ENCODE measurements around the gene ZBTB17. TPM values are rescaled to one million over a fixed set of nuclear protein-coding genes. Genes with fewer than 3 reads are reported as not detected.
A peak's percentile ranks its signal among the peaks of the same experiment; 100 is the strongest.

ZBTB17 gene
- total and polyA plus RNA-seq, 9 of the 15 experiments (the other 6 are each of a cell fraction or from before 2014, with no cell fraction given) = 1.1 to 53.4 (median 29.6) TPM

DNA sequence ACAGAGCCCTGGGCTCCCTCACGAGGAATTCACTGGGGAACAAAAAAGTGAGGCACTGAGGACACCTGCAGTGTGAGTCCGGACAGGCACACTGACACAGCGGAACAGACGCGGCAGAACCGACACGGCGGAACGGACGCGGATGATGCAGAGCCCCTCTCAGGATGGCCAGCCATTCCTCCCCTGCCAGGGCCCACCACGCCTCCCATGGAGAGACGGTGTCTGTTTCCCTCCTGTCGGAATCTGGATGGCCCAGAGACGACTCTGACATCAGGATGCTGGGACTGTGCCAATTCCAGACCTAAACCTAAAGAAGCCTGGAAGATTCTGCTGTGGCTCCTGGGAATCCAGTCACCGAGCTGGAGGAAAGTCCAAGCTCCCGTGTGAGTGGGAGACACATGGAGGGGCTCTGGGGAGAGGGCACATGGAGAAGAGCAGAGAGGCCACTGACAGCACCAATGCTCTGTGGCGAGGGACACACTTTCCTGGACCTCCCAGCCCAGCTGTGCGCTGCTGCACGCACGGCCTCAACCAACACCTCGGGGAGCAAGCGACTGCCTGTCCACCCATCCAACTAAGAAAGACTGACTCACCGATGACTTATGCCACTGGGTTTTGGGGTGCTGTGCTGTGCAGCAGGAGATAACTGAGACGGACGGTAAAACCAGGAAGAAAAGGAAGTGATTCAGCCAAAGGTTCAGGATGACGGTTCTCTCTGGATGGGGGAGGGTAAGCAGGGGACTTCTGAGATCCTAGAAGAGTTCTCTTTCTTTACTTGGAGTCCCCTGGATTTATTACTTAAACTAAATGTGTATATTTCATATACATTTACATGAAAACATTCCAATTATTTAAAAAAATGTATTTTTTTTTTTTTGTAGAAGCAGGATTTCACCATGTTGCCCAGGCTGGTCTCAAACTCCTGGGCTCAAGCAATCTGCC is 23.3 kb downstream of the ZBTB17 start (continued):
- TF ChIP-seq ZNF589 (CRISPR knock-in tag; IDR thresholded peaks at IDR 0.05; ENCODE audit: low read depth) (peak; percentile 92), CXXC5 (CRISPR knock-in tag; IDR thresholded peaks at IDR 0.05) (peak; percentile 77), CEBPZ (IDR thresholded peaks at IDR 0.05; ENCODE audit: borderline replicate concordance, low read depth, low read length) (no peak), NBN (IDR thresholded peaks at IDR 0.05; ENCODE audit: low read depth) (peak; percentile 96), NR3C1 (CRISPR knock-in tag; IDR thresholded peaks at IDR 0.05) (no peak), SMARCA4 (IDR thresholded peaks at IDR 0.05) (peak; percentile 100)
- TF ChIP-seq, protein P1, sequence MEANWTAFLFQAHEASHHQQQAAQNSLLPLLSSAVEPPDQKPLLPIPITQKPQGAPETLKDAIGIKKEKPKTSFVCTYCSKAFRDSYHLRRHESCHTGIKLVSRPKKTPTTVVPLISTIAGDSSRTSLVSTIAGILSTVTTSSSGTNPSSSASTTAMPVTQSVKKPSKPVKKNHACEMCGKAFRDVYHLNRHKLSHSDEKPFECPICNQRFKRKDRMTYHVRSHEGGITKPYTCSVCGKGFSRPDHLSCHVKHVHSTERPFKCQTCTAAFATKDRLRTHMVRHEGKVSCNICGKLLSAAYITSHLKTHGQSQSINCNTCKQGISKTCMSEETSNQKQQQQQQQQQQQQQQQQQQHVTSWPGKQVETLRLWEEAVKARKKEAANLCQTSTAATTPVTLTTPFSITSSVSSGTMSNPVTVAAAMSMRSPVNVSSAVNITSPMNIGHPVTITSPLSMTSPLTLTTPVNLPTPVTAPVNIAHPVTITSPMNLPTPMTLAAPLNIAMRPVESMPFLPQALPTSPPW (CRISPR knock-in tag; IDR thresholded peaks at IDR 0.05) = peak; percentile 65
- TF ChIP-seq, protein P2, sequence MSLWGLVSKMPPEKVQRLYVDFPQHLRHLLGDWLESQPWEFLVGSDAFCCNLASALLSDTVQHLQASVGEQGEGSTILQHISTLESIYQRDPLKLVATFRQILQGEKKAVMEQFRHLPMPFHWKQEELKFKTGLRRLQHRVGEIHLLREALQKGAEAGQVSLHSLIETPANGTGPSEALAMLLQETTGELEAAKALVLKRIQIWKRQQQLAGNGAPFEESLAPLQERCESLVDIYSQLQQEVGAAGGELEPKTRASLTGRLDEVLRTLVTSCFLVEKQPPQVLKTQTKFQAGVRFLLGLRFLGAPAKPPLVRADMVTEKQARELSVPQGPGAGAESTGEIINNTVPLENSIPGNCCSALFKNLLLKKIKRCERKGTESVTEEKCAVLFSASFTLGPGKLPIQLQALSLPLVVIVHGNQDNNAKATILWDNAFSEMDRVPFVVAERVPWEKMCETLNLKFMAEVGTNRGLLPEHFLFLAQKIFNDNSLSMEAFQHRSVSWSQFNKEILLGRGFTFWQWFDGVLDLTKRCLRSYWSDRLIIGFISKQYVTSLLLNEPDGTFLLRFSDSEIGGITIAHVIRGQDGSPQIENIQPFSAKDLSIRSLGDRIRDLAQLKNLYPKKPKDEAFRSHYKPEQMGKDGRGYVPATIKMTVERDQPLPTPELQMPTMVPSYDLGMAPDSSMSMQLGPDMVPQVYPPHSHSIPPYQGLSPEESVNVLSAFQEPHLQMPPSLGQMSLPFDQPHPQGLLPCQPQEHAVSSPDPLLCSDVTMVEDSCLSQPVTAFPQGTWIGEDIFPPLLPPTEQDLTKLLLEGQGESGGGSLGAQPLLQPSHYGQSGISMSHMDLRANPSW (CRISPR knock-in tag; IDR thresholded peaks at IDR 0.05) = peak; percentile 38; the same call in 1 of the 2 replicates
- TF ChIP-seq, protein P3, sequence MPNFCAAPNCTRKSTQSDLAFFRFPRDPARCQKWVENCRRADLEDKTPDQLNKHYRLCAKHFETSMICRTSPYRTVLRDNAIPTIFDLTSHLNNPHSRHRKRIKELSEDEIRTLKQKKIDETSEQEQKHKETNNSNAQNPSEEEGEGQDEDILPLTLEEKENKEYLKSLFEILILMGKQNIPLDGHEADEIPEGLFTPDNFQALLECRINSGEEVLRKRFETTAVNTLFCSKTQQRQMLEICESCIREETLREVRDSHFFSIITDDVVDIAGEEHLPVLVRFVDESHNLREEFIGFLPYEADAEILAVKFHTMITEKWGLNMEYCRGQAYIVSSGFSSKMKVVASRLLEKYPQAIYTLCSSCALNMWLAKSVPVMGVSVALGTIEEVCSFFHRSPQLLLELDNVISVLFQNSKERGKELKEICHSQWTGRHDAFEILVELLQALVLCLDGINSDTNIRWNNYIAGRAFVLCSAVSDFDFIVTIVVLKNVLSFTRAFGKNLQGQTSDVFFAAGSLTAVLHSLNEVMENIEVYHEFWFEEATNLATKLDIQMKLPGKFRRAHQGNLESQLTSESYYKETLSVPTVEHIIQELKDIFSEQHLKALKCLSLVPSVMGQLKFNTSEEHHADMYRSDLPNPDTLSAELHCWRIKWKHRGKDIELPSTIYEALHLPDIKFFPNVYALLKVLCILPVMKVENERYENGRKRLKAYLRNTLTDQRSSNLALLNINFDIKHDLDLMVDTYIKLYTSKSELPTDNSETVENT (CRISPR knock-in tag; IDR thresholded peaks at IDR 0.05) = peak; percentile 72; the same call in 1 of the 2 replicates

Data from K562 (cell line).